Esophagus muscularis mucosa (tissue), 4 donors: ENCODE measurements around the gene TVP23A.

Experiments used
- CTCF ChIP-seq, 3 experiments: fragments of 200-600 bp in 2 of 3; fragments of 450-650 bp in 1 of 3; sonication (generic) in 2 of 3; IDR thresholded peaks; one replicate each; pipeline ENCODE4 v1.5.1; 2017 to 2019; ENCODE audit warnings: antibody characterized with exemption in 3 of 3, mild to moderate bottlenecking in 2 of 3, moderate library complexity in 1 of 3
- EP300 ChIP-seq: sonication (generic); formaldehyde crosslinking; IDR thresholded peaks from one replicate; pipeline ENCODE4 v1.6.1; 2017; ENCODE audit warnings: antibody characterized with exemption
- POLR2A ChIP-seq: fragments of 450-650 bp; IDR thresholded peaks from one replicate; pipeline ENCODE4 v1.6.1; 2017; ENCODE audit warnings: antibody characterized with exemption, moderate library complexity, mild to moderate bottlenecking, low read depth
- POLR2AphosphoS5 ChIP-seq, 2 donors: sonication (generic); formaldehyde crosslinking; IDR thresholded peaks; one replicate each; pipeline ENCODE4 v1.6.1; 2017; ENCODE audit warnings: antibody characterized with exemption in 2 of 2

GRCh38 chr16:10750793-10751192 is 67.8 kb downstream of the TVP23A start:
- TF ChIP-seq POLR2A, result no peak
- no peak for TF ChIP-seq CTCF (IDR thresholded peaks at IDR 0.05)
- no peak for TF ChIP-seq EP300
- no peak for TF ChIP-seq POLR2AphosphoS5 (IDR thresholded peaks at IDR 0.05)
